ENCODE measurements around the gene SLC25A34. TPM values are rescaled to one million over a fixed set of nuclear protein-coding genes. Genes with fewer than 3 reads are reported as not detected.
"Not testable (repeated sequence)": the region's sequence is repeated elsewhere in the genome, so short reads cannot be mapped to it uniquely, and the experiment has no call there.

Gene SLC25A34
- total RNA-seq, 1 donor = 0.54 TPM

DNA sequence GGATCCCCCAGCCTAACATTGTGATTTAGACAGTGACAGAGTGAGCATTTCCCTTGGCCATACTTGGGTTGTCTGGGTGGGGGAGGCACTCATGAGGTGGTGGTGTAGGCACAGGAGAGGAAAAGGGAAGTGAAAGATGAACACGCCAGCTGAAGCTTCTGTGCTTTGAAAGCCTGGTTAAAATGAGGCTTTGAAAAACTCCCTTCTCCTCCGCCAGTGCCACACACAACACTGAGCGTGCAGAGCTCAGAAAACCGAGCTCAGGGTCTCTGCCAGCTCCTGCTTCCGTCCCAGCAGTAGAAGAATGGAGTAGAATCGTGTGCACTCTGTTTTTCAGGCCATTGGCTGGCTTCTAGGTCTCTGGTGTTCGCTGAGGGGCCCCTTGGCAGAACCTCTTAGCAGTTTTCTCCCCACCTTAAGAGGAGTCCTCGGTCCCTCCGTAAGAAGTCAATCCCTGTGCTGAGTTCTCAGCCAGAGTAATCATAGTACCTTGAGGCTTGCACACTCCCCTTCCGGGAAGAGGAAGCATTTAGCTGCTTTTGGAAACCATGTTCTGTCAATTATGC is 39.0 kb upstream of the SLC25A34 start:
- TF ChIP-seq, protein P1, sequence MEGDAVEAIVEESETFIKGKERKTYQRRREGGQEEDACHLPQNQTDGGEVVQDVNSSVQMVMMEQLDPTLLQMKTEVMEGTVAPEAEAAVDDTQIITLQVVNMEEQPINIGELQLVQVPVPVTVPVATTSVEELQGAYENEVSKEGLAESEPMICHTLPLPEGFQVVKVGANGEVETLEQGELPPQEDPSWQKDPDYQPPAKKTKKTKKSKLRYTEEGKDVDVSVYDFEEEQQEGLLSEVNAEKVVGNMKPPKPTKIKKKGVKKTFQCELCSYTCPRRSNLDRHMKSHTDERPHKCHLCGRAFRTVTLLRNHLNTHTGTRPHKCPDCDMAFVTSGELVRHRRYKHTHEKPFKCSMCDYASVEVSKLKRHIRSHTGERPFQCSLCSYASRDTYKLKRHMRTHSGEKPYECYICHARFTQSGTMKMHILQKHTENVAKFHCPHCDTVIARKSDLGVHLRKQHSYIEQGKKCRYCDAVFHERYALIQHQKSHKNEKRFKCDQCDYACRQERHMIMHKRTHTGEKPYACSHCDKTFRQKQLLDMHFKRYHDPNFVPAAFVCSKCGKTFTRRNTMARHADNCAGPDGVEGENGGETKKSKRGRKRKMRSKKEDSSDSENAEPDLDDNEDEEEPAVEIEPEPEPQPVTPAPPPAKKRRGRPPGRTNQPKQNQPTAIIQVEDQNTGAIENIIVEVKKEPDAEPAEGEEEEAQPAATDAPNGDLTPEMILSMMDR (IDR thresholded peaks at IDR 0.05; ENCODE audit: insufficient read depth, low read length) = no peak
- no peak overlapping the region for H3K4me3 ChIP-seq (ENCODE audit: low read depth, low read length)

DNA sequence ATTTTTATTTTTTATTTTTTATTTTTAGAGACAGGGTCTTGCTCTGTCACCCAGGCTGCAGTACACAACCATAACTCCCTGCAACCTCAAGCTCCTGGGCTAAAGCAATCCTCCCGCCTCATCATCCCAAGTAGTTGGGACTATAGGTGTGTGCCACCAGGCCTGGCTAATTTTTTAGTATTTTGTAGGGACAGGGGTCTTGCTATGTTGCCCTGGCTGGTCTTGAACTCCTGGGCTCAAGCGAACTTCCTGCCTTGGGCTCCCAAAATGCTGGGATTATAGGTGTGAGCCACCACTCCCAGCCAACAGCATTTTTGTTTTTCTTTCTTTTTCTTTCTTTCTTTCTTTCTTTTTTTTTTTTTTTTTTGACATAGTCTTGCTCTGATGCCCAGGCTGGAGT is 37.9 kb upstream of the SLC25A34 start:
- no peak for DNase-seq (ENCODE audit: low read depth)
- no peak overlapping the region for H3K4me3 ChIP-seq (ENCODE audit: low read depth, low read length)
- TF ChIP-seq, protein P1 (IDR thresholded peaks at IDR 0.05; ENCODE audit: insufficient read depth, low read length) = no peak

More for the DNA sequence above, 39.0 kb upstream of the SLC25A34 start:
- peak; percentile 16 for DNase-seq (ENCODE audit: low read depth)

- DNase-seq (ENCODE audit: low read depth) = not testable (repeated sequence)
Observed at GRCh38 chr1:15699321-15699720, 36.7 kb upstream of the SLC25A34 start.

DNA sequence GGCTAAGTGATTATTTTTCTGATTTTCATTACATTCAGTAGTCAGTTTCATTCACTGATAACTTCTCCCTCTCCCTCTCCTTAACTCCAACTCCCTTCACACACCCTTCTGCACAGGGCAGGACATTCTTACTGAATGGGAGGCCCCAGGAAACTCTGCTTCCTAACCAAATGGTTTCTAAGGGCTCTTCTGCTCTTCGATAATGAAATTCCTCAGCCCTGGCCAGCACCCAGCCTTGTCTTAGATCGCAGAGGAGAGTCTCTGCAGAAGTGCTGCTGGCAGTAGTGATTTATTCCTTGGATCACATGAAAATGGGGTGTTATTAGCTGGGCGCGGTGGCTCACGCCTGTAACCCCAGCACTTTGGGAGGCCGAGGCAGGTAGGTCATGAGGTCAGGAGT is 35.5 kb upstream of the SLC25A34 start:
- no peak overlapping the region for H3K4me3 ChIP-seq (ENCODE audit: low read depth, low read length)
- peak; percentile 79 for DNase-seq (ENCODE audit: low read depth)
- TF ChIP-seq, protein P1 (IDR thresholded peaks at IDR 0.05; ENCODE audit: insufficient read depth, low read length) = no peak

More at GRCh38 chr1:15699321-15699720, 36.7 kb upstream of the SLC25A34 start:
- H3K4me3 ChIP-seq (ENCODE audit: low read depth, low read length) = not testable (repeated sequence)

- H3K4me3 ChIP-seq (ENCODE audit: low read depth, low read length) = no peak overlapping the region
- TF ChIP-seq, protein P1 (IDR thresholded peaks at IDR 0.05; ENCODE audit: insufficient read depth, low read length) = no peak
- DNase-seq (ENCODE audit: low read depth) = no peak
Observed at GRCh38 chr1:15701784-15702183, 34.3 kb upstream of the SLC25A34 start.

DNA sequence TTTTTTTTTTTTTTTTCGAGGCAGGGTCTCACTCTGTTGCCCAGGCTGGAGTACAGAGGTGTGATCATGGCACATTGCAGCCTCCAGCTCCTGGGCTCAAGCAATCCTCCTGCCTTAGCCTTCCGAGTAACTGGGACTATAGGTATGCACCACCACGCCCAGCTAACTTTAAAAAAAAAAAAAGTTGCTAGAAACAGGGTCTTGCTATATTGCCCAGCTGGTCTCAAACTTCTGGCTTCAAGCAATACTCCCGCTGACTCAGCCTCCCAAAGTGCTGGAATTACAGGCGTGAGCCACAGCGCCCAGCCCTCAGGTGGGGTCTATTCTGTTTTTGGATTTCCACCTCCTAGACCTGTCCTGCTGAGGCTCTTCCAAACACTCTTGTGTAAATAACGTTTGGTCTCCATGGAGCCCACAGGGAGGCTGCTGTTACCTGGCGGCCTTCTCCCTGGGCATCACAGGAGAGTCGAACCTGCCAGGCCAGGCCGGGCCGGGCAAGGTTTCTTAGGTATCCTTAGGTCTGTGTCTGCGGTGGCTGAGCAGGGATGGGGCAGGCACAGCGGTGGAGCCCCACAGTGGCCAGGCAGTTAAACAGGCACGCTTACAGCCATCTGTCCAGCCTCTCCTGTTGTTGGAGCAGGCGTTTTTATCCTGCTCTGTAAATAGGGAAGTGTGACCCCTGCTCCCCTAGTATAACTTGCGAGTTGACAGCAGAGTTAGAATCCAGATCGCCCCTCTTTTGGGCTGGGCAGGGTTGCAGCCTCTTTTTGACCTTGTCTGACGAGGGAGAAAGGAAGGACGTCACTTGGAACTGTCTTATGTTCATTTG is 33.1 kb upstream of the SLC25A34 start:
- TF ChIP-seq, protein P1 (IDR thresholded peaks at IDR 0.05; ENCODE audit: insufficient read depth, low read length) = peak; percentile 35
- H3K4me3 ChIP-seq (ENCODE audit: low read depth, low read length) = no peak overlapping the region
- DNase-seq (ENCODE audit: low read depth) = no peak

DNA sequence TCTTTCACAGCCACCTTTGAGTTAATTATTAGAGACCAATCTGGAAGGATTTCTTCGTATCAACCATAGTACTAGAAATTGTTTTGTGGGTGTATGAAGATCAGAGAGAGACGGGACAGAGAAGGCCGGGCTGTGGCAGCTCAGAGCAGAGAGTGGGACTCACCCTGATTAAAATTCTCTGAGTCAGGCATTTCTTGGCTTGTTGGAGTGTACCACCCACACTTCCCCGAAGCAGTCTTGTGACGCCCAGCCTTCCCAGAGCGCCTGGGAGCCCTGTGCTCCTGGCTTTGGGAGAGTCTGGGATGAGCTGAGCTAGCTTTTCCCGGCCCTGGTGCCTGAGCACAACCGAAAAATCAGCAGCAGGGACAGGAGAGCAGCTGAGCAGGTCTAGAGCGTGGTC is 32.5 kb upstream of the SLC25A34 start:
- TF ChIP-seq, protein P1 (IDR thresholded peaks at IDR 0.05; ENCODE audit: insufficient read depth, low read length) = no peak
- DNase-seq (ENCODE audit: low read depth) = peak; percentile 96
- peak overlapping the region; percentile 2 for H3K4me3 ChIP-seq (ENCODE audit: low read depth, low read length)

Data from fibroblast of the aortic adventitia (primary cell).